Activated CD8-positive, alpha-beta T cell treated with anti-CD3 and anti-CD28 coated beads for 36 hours (primary cell): ENCODE data around the gene DNAH12. TPM values are rescaled to one million over a fixed set of nuclear protein-coding genes. Genes with fewer than 3 reads are reported as not detected.

Source experiments
- ATAC-seq: fragments of 200-7000 bp; cut with Tn5 transposase; one replicate; pipeline ENCODE4 v1.10.0; 2021; ENCODE audit warnings: mild to moderate bottlenecking, moderate library complexity
- CTCF ChIA-PET: fragments of 350-600 bp; sonication (Branson Sonifier 250); formaldehyde crosslinking; loops from one replicate; lab custom pipeline; 2021; ENCODE audit warnings: antibody characterized with exemption; lab: Charles Lee
- POLR2A ChIA-PET: fragments of 350-600 bp; sonication (Branson Sonifier 250); formaldehyde crosslinking; loops from one replicate; lab custom pipeline; 2021; ENCODE audit warnings: antibody characterized with exemption; lab: Charles Lee
- DNase-seq: peaks from one replicate; pipeline ENCODE4 v3.0.0-alpha.2; 2020
- H3K27ac Mint-ChIP-seq: one replicate; pipeline ENCODE4 v1.8.0; 2021; ENCODE audit warnings: mild to moderate bottlenecking, mixed read lengths
- H3K27me3 Mint-ChIP-seq: one replicate; pipeline ENCODE4 v1.8.0; 2021; ENCODE audit warnings: mixed read lengths
- H3K36me3 Mint-ChIP-seq: one replicate; pipeline ENCODE4 v1.8.0; 2021; ENCODE audit warnings: low read depth, mixed read lengths
- H3K4me1 Mint-ChIP-seq: one replicate; pipeline ENCODE4 v1.8.0; 2021; ENCODE audit warnings: low read depth, mixed read lengths
- H3K4me3 Mint-ChIP-seq: one replicate; pipeline ENCODE4 v1.8.0; 2021; ENCODE audit warnings: mild to moderate bottlenecking, moderate library complexity, mixed read lengths
- H3K9me3 Mint-ChIP-seq: one replicate; pipeline ENCODE4 v1.8.0; 2021; ENCODE audit warnings: mixed read lengths
- CTCF ChIP-seq: fragments of 200-600 bp; IDR thresholded peaks from one replicate; pipeline ENCODE4 v1.8.0; 2022; ENCODE audit warnings: antibody characterized with exemption, mild to moderate bottlenecking
- intact Hi-C: fragments of 100-400 bp; cut with micrococcal nuclease; formaldehyde crosslinking; loops from one replicate; pipeline ENCODE4 v1.10.0; 2022
- total RNA-seq, 2 experiments: library from RNA; stranded (reverse); gene quantifications; one replicate each; pipeline ENCODE4 v1.2.3, GENCODE V29; 2021

Gene DNAH12, protein sequence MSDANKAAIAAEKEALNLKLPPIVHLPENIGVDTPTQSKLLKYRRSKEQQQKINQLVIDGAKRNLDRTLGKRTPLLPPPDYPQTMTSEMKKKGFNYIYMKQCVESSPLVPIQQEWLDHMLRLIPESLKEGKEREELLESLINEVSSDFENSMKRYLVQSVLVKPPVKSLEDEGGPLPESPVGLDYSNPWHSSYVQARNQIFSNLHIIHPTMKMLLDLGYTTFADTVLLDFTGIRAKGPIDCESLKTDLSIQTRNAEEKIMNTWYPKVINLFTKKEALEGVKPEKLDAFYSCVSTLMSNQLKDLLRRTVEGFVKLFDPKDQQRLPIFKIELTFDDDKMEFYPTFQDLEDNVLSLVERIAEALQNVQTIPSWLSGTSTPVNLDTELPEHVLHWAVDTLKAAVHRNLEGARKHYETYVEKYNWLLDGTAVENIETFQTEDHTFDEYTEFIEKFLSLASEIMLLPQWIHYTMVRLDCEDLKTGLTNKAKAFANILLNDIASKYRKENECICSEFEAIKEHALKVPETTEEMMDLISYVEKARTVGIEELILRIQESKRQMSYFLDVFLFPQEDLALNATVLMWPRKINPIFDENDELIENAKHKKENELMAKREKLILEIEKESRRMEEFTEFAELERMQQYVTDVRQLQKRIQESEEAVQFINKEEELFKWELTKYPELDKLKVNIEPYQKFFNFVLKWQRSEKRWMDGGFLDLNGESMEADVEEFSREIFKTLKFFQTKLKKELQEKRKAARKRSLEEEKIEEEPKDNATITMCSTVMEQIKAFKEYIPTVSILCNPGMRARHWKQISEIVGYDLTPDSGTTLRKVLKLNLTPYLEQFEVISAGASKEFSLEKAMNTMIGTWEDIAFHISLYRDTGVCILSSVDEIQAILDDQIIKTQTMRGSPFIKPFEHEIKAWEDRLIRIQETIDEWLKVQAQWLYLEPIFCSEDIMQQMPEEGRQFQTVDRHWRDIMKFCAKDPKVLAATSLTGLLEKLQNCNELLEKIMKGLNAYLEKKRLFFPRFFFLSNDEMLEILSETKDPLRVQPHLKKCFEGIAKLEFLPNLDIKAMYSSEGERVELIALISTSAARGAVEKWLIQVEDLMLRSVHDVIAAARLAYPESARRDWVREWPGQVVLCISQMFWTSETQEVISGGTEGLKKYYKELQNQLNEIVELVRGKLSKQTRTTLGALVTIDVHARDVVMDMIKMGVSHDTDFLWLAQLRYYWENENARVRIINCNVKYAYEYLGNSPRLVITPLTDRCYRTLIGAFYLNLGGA (N-terminal part only)
- total RNA-seq, result under 1 TPM in 1 of 2 experiments, not detected in 1; 0.07 TPM

- Mint-ChIP-seq H3K9me3 (no peaks in the 10 kb centered on the region), H3K4me1 (peaks cover 2% of the 10 kb centered on the region), H3K36me3 (no peaks in the 10 kb centered on the region), H3K4me3 (no peak within 1 kb of the TSS), H3K27me3 (no peaks in the 10 kb centered on the region), H3K27ac (no peak within 1 kb of the TSS)
- intact Hi-C loops, result no loop called here
- DNase-seq (peak; percentile 50), ATAC-seq (no peak)
- CTCF ChIA-PET, result interaction anchor here (1.4 kb wide), 1 partner anchor 147 kb away, joined by 7 read pairs; no protein-coding TSS in a partner anchor
- no peak for TF ChIP-seq CTCF
- POLR2A ChIA-PET, result interaction anchor here (0.6 kb wide), 1 partner anchor 326 kb away, joined by 3 read pairs; no protein-coding TSS in a partner anchor
These were observed at the start of gene DNAH12 for GRCh38 chr3:57544181-57545125. TSS of gene DNAH12 (minus strand) at chr3:57544344. CDS start at chr3:57542870, 1,474 bp downstream.

- ChIA-PET POLR2A (no interaction called here), CTCF (interaction anchor here (1.1 kb wide), 1 partner anchor 36 kb away, joined by 3 read pairs; the partner anchor contains the start of gene PDE12)
- ATAC-seq (no peak), DNase-seq (no peak)
- intact Hi-C loops, result no loop called here
- TF ChIP-seq CTCF, result no peak
- H3K4me3 Mint-ChIP-seq, result no peak overlapping the region
- peak overlapping the region; percentile 11 for H3K27ac Mint-ChIP-seq
- peaks cover 35% of the 10 kb centered on the region for H3K4me1 Mint-ChIP-seq
- no peaks in the 10 kb centered on the region for H3K9me3 Mint-ChIP-seq
- H3K36me3 Mint-ChIP-seq, result peaks cover 30% of the 10 kb centered on the region
- H3K27me3 Mint-ChIP-seq, result no peaks in the 10 kb centered on the region
These were observed 48.2 kb upstream of the DNAH12 start for GRCh38 chr3:57592306-57592705.

DNA sequence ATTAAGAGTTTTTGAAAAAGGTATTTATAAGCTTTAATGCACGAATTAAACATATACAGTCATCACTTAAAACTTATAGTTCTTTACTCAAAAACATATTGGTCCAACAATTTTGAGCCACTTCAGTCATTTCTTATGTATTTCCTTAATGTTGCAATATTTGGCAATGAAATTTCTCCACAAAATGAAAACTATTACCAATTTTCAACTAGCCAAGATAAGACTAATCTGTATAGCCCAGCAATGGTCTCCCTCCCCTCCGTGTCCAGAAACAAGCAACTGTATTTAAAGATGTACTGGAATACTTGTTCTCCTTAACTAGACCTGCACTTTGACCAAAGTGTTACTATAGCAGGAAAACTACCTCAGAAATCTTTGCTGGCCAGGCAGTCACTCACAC is 43.8 kb upstream of the DNAH12 start:
- intact Hi-C loops, result no loop called here

More for the DNA sequence above, 43.8 kb upstream of the DNAH12 start:
- Mint-ChIP-seq H3K4me3 (no peak overlapping the region), H3K4me1 (peaks cover 34% of the 10 kb centered on the region), H3K27ac (no peak overlapping the region), H3K36me3 (peaks cover 21% of the 10 kb centered on the region), H3K9me3 (no peaks in the 10 kb centered on the region), H3K27me3 (no peaks in the 10 kb centered on the region)
- ChIA-PET CTCF (no interaction called here), POLR2A (interaction anchor here (1.9 kb wide), 1 partner anchor 9 kb away, joined by 11 read pairs; the partner anchor contains the start of gene ARF4)
- DNase-seq (no peak), ATAC-seq (no peak)
- no peak for TF ChIP-seq CTCF
